HT-29 (cell line): ENCODE measurements around the gene MRLN. TPM values are rescaled to one million over a fixed set of nuclear protein-coding genes. Genes with fewer than 3 reads are reported as not detected.

ENCODE experiments used
- DNase-seq: peaks from one replicate; pipeline ENCODE4 v3.0.0-alpha.2; 2015; ENCODE audit warnings: low spot score
- total RNA-seq: library from RNA; depleted of rRNA; stranded (reverse); fragments of >200 nt; shearing (Covaris generic); gene quantifications from 2 replicates; pipeline ENCODE4 v1.2.3, GENCODE V29; 2014; rRNA removed

MRLN gene
- total RNA-seq, 1 experiment from 2014 or later, result not detected

GRCh38 chr10:59706851-59707797 is 46.1 kb downstream of the MRLN start:
- DNase-seq, result no peak

GRCh38 chr10:59705931-59706330 is 47.3 kb downstream of the MRLN start:
- no peak for DNase-seq

- DNase-seq, result no peak
Measured at GRCh38 chr10:59704630-59705029, 48.6 kb downstream of the MRLN start.

DNA sequence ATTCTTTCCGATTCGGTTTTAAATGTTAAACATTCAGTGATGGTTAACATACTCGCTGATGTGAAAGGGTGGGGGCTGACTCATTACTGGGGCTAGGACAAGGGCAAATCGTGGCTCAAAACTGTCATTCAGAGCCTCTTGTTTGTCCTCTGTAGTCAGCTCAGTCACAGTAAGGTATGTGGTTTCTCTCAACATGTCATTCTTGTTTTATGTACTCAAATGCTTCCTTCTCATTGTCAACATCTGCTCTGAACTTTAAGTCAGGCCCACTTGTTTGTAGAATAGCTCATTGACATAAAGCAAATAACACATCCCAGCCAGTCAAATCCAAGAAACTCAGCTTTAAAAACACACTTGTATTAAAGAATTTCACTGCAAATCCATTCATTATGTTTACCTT is 50.9 kb downstream of the MRLN start:
- no peak for DNase-seq

DNA sequence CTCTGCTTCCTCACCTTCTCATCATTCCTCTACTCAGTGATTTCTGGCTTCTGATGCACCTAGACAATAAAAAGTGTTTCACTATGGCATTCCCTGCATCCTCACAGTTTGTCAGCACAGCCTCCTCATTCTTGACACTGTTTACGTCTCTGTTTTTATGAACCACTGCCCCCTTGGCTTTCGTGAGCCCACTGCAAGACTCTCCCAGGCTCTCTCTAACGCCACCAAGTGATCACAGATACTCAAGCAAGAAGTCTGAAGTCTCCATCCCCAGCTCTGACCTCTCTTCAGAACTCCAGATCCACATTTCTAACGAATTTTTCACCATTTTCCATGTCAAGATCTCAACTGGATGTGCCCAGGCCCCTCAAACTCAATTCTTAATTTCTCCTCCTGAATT is 52.5 kb downstream of the MRLN start:
- no peak for DNase-seq

DNA sequence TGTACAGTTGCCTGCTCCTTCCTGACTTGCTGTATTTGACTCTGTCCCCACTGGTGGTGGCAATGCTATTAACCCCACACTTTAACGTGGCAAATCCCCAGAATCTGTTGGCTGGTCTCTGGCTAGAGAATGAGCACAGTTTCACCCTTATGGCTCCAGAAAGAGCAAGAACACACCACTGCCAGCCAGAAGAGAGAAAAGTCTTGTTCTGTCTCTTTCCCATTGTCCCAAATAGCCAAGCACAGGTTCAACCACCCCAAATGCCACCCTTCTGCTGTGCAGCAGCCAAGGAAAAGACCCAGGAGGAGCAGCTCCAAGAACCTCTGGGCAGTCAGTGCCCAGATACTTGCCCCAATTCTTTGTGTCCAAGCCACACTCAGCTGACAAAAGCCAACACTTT is 54.9 kb downstream of the MRLN start:
- no peak for DNase-seq

DNA sequence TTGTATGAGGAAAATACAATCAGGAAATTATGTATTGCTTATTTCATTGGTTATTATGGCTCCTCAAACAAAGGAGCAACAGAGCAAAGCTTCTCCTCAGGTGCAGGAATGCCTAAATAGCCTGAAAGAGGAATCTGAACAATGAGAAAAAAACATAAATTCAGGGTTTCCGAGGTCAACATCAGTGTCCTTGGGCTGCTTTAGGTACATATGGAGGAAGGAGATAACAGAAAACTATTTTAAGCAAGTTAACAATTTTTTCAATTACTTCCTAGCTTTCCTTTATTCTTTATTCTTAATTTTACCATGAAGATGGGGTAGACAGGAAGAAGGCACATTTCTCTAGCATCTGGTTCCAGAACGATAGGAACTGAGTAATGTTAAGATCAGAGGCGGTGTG is 57.6 kb downstream of the MRLN start:
- DNase-seq, result no peak

- no peak for DNase-seq
Measured at GRCh38 chr10:59694936-59695335, 58.3 kb downstream of the MRLN start.

- DNase-seq, result no peak
Measured at GRCh38 chr10:59692113-59692512, 61.1 kb downstream of the MRLN start.

- peak; percentile 23 for DNase-seq
Measured at GRCh38 chr10:59688921-59689351, 64.3 kb downstream of the MRLN start.

- no peak for DNase-seq
Measured at GRCh38 chr10:59687657-59688056, 65.6 kb downstream of the MRLN start.

Other genes starting within 250 kb of the MRLN start
- gene SLC16A9, start 43.6 kb downstream of the MRLN start, total RNA-seq, result not detected in 2 replicates
- 15.7 and 18.5 TPM in 2 replicates for gene CCDC6, start 153.1 kb upstream of the MRLN start, total RNA-seq